Neutrophil (primary cell): ENCODE results near the gene CAMTA1.

Experiments used
- H3K27ac ChIP-seq: fragments of 200-600 bp; sonication (generic); 2 replicates; pipeline ENCODE4 v1.5.1; 2016; ENCODE audit warnings: mild to moderate bottlenecking, moderate library complexity
- H3K27me3 ChIP-seq: fragments of 200-600 bp; sonication (generic); 2 replicates; pipeline ENCODE4 v1.6.0; 2016; ENCODE audit warnings: mild to moderate bottlenecking
- H3K36me3 ChIP-seq: fragments of 200-600 bp; sonication (generic); 2 replicates; pipeline ENCODE4 v1.5.1; 2017
- H3K4me1 ChIP-seq, 2 experiments: fragments of 200-600 bp in 1 of 2; sonication (generic) in 1 of 2; 1 replicate in 1 of 2; 2 replicates in 1 of 2; pipeline versions ENCODE4 v1.5.1 to v1.6.1; 2013 to 2016; ENCODE audit warnings: low read depth in 1 of 2, low read length in 1 of 2, mild to moderate bottlenecking in 1 of 2, moderate library complexity in 1 of 2; ENCODE audit not compliant: control insufficient read depth in 1 of 2, insufficient read depth in 1 of 2
- H3K4me3 ChIP-seq, 2 experiments: fragments of 200-600 bp in 1 of 2; sonication (generic) in 1 of 2; 1 replicate in 1 of 2; 2 replicates in 1 of 2; pipeline ENCODE4 v1.5.1; 2013 to 2016; ENCODE audit warnings: low read depth in 1 of 2, low read length in 1 of 2, mild to moderate bottlenecking in 1 of 2, moderate library complexity in 1 of 2
- H3K9me3 ChIP-seq: fragments of 200-600 bp; sonication (generic); 2 replicates; pipeline ENCODE4 v1.5.1; 2016
- TF ChIP-seq, protein P1 (sequence below): fragments of 200-600 bp; sonication (generic); IDR thresholded peaks from 2 replicates; pipeline ENCODE4 v1.5.1; 2016; ENCODE audit warnings: antibody characterized with exemption

CAMTA1 gene

DNA sequence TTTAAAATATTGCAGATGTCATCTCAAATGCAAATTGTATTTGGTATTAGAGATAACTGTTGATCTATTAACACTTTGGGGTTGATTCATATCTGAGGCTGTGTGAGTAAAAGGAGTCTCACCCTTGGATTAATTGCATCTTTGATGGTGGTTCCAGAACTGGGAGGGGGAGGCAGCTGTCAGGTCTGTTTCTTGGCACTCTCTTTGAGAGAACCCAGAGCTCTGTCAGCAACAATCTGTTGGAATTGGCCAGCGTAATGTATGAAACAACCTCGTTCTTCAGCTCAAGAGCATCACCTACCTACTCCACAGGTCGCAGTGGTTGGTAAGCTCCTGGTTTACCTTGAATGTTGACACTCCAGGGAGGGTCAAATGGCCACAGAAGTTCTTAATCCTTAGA lies 424.1 kb downstream of the CAMTA1 start:
- Histone ChIP-seq H3K27ac (no peak overlapping the region), H3K4me1 (no peaks in the 10 kb centered on the region), H3K36me3 (no peaks in the 10 kb centered on the region), H3K27me3 (peaks cover 27% of the 10 kb centered on the region), H3K9me3 (no peaks in the 10 kb centered on the region), H3K4me3 (no peak overlapping the region)
- TF ChIP-seq, protein P1, sequence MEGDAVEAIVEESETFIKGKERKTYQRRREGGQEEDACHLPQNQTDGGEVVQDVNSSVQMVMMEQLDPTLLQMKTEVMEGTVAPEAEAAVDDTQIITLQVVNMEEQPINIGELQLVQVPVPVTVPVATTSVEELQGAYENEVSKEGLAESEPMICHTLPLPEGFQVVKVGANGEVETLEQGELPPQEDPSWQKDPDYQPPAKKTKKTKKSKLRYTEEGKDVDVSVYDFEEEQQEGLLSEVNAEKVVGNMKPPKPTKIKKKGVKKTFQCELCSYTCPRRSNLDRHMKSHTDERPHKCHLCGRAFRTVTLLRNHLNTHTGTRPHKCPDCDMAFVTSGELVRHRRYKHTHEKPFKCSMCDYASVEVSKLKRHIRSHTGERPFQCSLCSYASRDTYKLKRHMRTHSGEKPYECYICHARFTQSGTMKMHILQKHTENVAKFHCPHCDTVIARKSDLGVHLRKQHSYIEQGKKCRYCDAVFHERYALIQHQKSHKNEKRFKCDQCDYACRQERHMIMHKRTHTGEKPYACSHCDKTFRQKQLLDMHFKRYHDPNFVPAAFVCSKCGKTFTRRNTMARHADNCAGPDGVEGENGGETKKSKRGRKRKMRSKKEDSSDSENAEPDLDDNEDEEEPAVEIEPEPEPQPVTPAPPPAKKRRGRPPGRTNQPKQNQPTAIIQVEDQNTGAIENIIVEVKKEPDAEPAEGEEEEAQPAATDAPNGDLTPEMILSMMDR = no peak

DNA sequence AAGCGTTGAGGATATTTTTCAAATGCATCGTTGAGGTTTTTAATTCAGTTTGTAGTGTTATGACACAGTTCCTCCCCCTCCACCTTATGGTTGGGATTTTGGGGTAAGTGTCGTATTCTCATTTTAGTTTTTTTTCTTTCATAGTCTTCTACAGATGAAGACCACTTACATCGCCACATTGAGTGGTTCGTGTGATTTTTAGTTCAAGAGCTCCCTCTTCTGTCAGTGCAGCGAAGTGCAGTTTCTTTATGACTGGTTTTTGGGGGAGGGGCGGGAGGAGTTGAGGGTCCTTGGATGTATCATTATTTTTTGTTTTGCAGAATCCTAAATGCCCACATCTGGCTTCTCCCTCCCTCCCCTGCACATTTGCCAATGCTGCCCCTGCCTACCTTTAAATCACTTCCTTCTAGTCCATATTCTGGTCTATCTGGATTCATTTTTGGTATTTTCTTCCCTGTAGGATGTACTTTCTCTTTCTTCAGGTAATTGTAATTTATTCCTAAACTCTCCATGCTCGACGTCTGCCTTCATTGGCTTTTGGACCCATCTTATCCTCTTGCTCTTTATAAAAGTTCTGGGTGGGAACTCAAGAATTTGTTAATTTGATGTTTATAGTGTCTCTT lies 433.1 kb downstream of the CAMTA1 start:
- TF ChIP-seq, protein P1 = no peak
- H3K36me3 ChIP-seq = no peaks in the 10 kb centered on the region

DNA sequence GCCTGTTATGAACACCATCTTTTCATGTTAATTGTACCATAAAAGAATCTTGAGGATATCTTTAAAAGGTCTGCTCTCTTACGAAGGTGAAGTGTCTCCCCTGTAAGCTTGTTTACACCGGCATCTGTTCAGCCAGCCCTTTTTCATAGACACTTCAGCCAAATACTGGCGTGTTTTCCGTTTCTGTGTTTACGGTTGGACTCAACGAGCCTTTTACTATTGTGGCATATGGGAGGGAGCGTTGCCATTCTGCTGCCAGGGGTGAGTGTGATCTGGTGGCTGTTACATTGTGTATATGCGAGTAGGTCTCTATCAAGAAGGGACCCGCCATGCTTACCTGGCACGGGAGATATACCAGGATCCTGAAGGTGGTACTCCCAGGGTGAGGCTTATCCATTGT lies 433.8 kb downstream of the CAMTA1 start:
- H3K27ac ChIP-seq = no peak overlapping the region
- H3K4me1 ChIP-seq = no peaks in the 10 kb centered on the region
- H3K9me3 ChIP-seq = no peaks in the 10 kb centered on the region
- H3K4me3 ChIP-seq = no peak overlapping the region
- TF ChIP-seq, protein P1 = no peak
- no peaks in the 10 kb centered on the region for H3K36me3 ChIP-seq
- H3K27me3 ChIP-seq = no peaks in the 10 kb centered on the region

More for the DNA sequence above, 433.1 kb downstream of the CAMTA1 start:
- Histone ChIP-seq H3K27me3 (no peaks in the 10 kb centered on the region), H3K9me3 (no peaks in the 10 kb centered on the region), H3K4me1 (no peaks in the 10 kb centered on the region), H3K27ac (no peak overlapping the region), H3K4me3 (no peak overlapping the region)

DNA sequence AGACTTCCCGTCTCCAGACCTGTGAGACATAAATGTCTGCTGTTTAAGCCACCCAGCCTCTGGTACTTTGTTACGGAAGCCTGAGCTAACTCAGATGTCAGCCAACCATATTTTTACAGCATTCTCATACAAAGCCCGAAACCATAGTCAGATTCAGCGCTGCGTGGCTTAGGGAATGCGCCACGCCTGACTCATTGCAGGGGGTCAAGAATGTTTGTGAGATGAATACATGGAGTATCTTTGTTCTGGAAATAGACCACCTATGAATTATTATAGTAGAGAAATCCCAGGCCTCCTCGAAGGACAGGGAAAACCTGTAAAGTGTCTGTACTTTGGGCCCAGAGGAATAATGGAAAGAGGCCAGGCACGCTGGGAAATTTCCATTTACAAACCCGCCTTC lies 434.8 kb downstream of the CAMTA1 start:
- TF ChIP-seq, protein P1 = no peak
- no peaks in the 10 kb centered on the region for H3K27me3 ChIP-seq

DNA sequence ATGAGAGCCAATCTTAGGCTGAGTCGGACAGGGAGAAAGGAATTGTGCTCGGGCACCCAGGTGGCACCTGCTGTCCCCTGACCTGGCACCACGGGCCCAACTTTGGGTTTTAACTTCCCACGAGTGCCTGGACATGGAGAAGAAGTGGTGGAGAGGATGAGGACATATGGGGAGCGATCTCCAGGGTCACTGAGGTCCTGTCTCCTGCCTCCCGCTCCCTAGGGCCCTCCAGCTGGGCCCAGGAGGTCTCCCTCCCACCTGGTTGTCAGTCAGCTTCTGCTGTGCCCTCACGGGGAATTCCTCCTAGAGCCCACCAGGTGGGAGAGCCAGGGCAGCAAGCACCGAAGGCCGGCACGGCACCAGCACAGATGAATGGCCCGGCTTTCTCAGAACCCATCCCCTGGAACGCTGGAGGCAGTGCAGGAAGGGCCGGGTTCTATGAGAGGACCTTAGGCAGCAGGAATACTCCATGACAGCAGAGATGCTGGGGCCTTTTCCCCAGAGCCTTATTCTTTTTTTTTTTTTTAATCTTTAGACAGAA lies 435.5 kb downstream of the CAMTA1 start:
- Histone ChIP-seq H3K4me1 (no peaks in the 10 kb centered on the region), H3K9me3 (no peaks in the 10 kb centered on the region), H3K36me3 (no peaks in the 10 kb centered on the region), H3K27me3 (no peaks in the 10 kb centered on the region), H3K27ac (no peak overlapping the region), H3K4me3 (no peak overlapping the region)
- TF ChIP-seq, protein P1 = no peak

More for the DNA sequence above, 434.8 kb downstream of the CAMTA1 start:
- H3K9me3 ChIP-seq = no peaks in the 10 kb centered on the region
- H3K27ac ChIP-seq = no peak overlapping the region
- H3K4me1 ChIP-seq = no peaks in the 10 kb centered on the region
- H3K36me3 ChIP-seq = no peaks in the 10 kb centered on the region
- no peak overlapping the region for H3K4me3 ChIP-seq
